Astrocyte (in vitro differentiated cells and primary cell): ENCODE results near the gene CCNB1. TPM values are rescaled to one million over a fixed set of nuclear protein-coding genes. Genes with fewer than 3 reads are reported as not detected.
"Not testable (repeated sequence)": the region's sequence is repeated elsewhere in the genome, so short reads cannot be mapped to it uniquely, and the experiment has no call there.

Experiments used
- DNase-seq: peaks from one replicate; pipeline ENCODE4 v3.0.0-alpha.2; 2010; ENCODE audit warnings: low read depth
- FAIRE-seq: peaks from 2 replicates; lab custom pipeline; 2011; peaks lifted over from hg19 to GRCh38; lab: Jason Lieb, UNC
- H2AFZ ChIP-seq: 2 replicates; pipeline ENCODE4 v1.6.0; 2012; ENCODE audit warnings: low read depth, low read length, inconsistent platforms
- H3K27ac ChIP-seq: 2 replicates; pipeline ENCODE4 v1.5.1; 2011; ENCODE audit warnings: low read depth, low read length, inconsistent platforms
- H3K27me3 ChIP-seq: 2 replicates; pipeline ENCODE4 v1.6.0; 2011; ENCODE audit warnings: low read length, inconsistent platforms; ENCODE audit not compliant: insufficient read depth
- H3K36me3 ChIP-seq: 2 replicates; pipeline ENCODE4 v1.5.1; 2011; ENCODE audit warnings: low read length, inconsistent platforms; ENCODE audit not compliant: insufficient read depth
- H3K4me1 ChIP-seq: 2 replicates; pipeline ENCODE4 v1.5.1; 2011; ENCODE audit warnings: low read length, inconsistent platforms; ENCODE audit not compliant: insufficient read depth
- H3K4me2 ChIP-seq: 2 replicates; pipeline ENCODE4 v1.6.0; 2012; ENCODE audit warnings: low read length, inconsistent platforms
- H3K4me3 ChIP-seq: 2 replicates; pipeline ENCODE4 v1.5.1; 2011; ENCODE audit warnings: low read depth, mild to moderate bottlenecking, low read length, inconsistent platforms; ENCODE audit not compliant: insufficient read depth
- H3K79me2 ChIP-seq: 2 replicates; pipeline ENCODE4 v1.6.0; 2012; ENCODE audit warnings: mild to moderate bottlenecking, low read length, inconsistent platforms; ENCODE audit not compliant: insufficient read depth
- H3K9ac ChIP-seq: 2 replicates; pipeline ENCODE4 v1.6.0; 2012; ENCODE audit warnings: mild to moderate bottlenecking, low read length, inconsistent platforms
- H3K9me3 ChIP-seq: 2 replicates; pipeline ENCODE4 v1.5.1; 2012; ENCODE audit warnings: low read depth, mild to moderate bottlenecking, low read length, inconsistent platforms; ENCODE audit not compliant: insufficient read depth
- H4K20me1 ChIP-seq: 2 replicates; pipeline ENCODE4 v1.6.0; 2012; ENCODE audit warnings: low read length, inconsistent platforms; ENCODE audit not compliant: insufficient read depth
- H3K27ac Mint-ChIP-seq: one replicate; pipeline ENCODE4 v1.8.0; 2021; ENCODE audit warnings: mild to moderate bottlenecking, mixed read lengths; ENCODE audit not compliant: unreplicated experiment
- H3K27me3 Mint-ChIP-seq: one replicate; pipeline ENCODE4 v1.8.0; 2021; ENCODE audit warnings: low read depth, mixed read lengths; ENCODE audit not compliant: unreplicated experiment
- H3K36me3 Mint-ChIP-seq: one replicate; pipeline ENCODE4 v1.8.0; 2021; ENCODE audit warnings: low read depth, mixed read lengths; ENCODE audit not compliant: unreplicated experiment
- H3K4me1 Mint-ChIP-seq: one replicate; pipeline ENCODE4 v1.8.0; 2021; ENCODE audit warnings: low read depth, mixed read lengths; ENCODE audit not compliant: unreplicated experiment
- H3K4me3 Mint-ChIP-seq: one replicate; pipeline ENCODE4 v1.8.0; 2021; ENCODE audit warnings: mild to moderate bottlenecking, moderate library complexity, mixed read lengths; ENCODE audit not compliant: unreplicated experiment
- H3K9me3 Mint-ChIP-seq: one replicate; pipeline ENCODE4 v1.8.0; 2021; ENCODE audit warnings: mild to moderate bottlenecking, mixed read lengths; ENCODE audit not compliant: unreplicated experiment
- CTCF ChIP-seq: IDR thresholded peaks from 2 replicates; pipeline ENCODE4 v1.5.1; 2011; ENCODE audit warnings: low read depth, mild to moderate bottlenecking, inconsistent platforms, low read length, moderate library complexity; ENCODE audit not compliant: insufficient read depth
- EZH2 ChIP-seq: IDR thresholded peaks from 2 replicates; pipeline ENCODE4 v1.6.1; 2012; ENCODE audit warnings: mild to moderate bottlenecking, low read length, inconsistent platforms; ENCODE audit not compliant: insufficient read depth
- total RNA-seq: library from RNA; stranded (reverse); gene quantifications from 2 replicates; pipeline ENCODE4 v1.2.1, GENCODE V29; 2021

Gene CCNB1
- total RNA-seq, 1 donor from 2014 or later: 49.8 TPM

- H3K4me3 ChIP-seq: peak overlapping the region; percentile 71
- H3K4me2 ChIP-seq: peak overlapping the region; percentile 89
- peaks cover 50% of the 10 kb centered on the region for H3K79me2 ChIP-seq
- H3K27me3 ChIP-seq: no peaks in the 10 kb centered on the region
- FAIRE-seq: no peak
- peaks cover 6% of the 10 kb centered on the region for H4K20me1 ChIP-seq
- Mint-ChIP-seq H3K9me3 (peaks cover 2% of the 10 kb centered on the region), H3K4me3 (peak overlapping the region; percentile 91), H3K36me3 (peaks cover 3% of the 10 kb centered on the region), H3K27me3 (no peaks in the 10 kb centered on the region), H3K27ac (peak overlapping the region; percentile 55), H3K4me1 (peaks cover 8% of the 10 kb centered on the region)
- peaks cover 8% of the 10 kb centered on the region for H3K4me1 ChIP-seq
- H3K9ac ChIP-seq: peak overlapping the region; percentile 83
- no peak for DNase-seq
- no peaks in the 10 kb centered on the region for H3K9me3 ChIP-seq
- H3K27ac ChIP-seq: peak overlapping the region; percentile 74
- no peak for TF ChIP-seq EZH2
- TF ChIP-seq CTCF: no peak
- peak overlapping the region; percentile 84 for H2AFZ ChIP-seq
- H3K36me3 ChIP-seq: peaks cover 14% of the 10 kb centered on the region
Observed at GRCh38 chr5:69167929-69168328, 979 bp downstream of the CCNB1 start.

- Histone ChIP-seq H3K9ac (no peak overlapping the region), H3K79me2 (peaks cover 57% of the 10 kb centered on the region), H3K36me3 (peaks cover 34% of the 10 kb centered on the region), H3K4me1 (peaks cover 8% of the 10 kb centered on the region), H3K4me2 (no peak overlapping the region), H4K20me1 (peaks cover 6% of the 10 kb centered on the region), H2AFZ (no peak overlapping the region), H3K9me3 (no peaks in the 10 kb centered on the region), H3K27ac (no peak overlapping the region), H3K27me3 (no peaks in the 10 kb centered on the region), H3K4me3 (no peak overlapping the region)
- TF ChIP-seq EZH2 (no peak), CTCF (no peak)
- peaks cover 2% of the 10 kb centered on the region for H3K9me3 Mint-ChIP-seq
- no peak for DNase-seq
- no peak overlapping the region for H3K27ac Mint-ChIP-seq
- H3K4me1 Mint-ChIP-seq: peaks cover 8% of the 10 kb centered on the region
- H3K27me3 Mint-ChIP-seq: no peaks in the 10 kb centered on the region
- peaks cover 6% of the 10 kb centered on the region for H3K36me3 Mint-ChIP-seq
- H3K4me3 Mint-ChIP-seq: no peak overlapping the region
- FAIRE-seq: no peak
Observed at GRCh38 chr5:69170495-69170894, 3.5 kb downstream of the CCNB1 start.

GRCh38 chr5:69170969-69171368, 4.0 kb downstream of the CCNB1 start:
- Mint-ChIP-seq H3K27ac (no peak overlapping the region), H3K4me1 (peaks cover 8% of the 10 kb centered on the region), H3K36me3 (peaks cover 6% of the 10 kb centered on the region), H3K27me3 (no peaks in the 10 kb centered on the region), H3K9me3 (no peaks in the 10 kb centered on the region), H3K4me3 (no peak overlapping the region)
- no peaks in the 10 kb centered on the region for H3K27me3 ChIP-seq
- DNase-seq: no peak
- H3K4me2 ChIP-seq: peak overlapping the region; percentile 17
- FAIRE-seq: no peak
- peaks cover 57% of the 10 kb centered on the region for H3K79me2 ChIP-seq
- no peak overlapping the region for H2AFZ ChIP-seq
- H3K9ac ChIP-seq: no peak overlapping the region
- H3K4me3 ChIP-seq: no peak overlapping the region
- peaks cover 6% of the 10 kb centered on the region for H4K20me1 ChIP-seq
- peaks cover 8% of the 10 kb centered on the region for H3K4me1 ChIP-seq
- H3K27ac ChIP-seq: no peak overlapping the region
- H3K36me3 ChIP-seq: peaks cover 34% of the 10 kb centered on the region
- no peak for TF ChIP-seq EZH2
- TF ChIP-seq CTCF: no peak
- H3K9me3 ChIP-seq: no peaks in the 10 kb centered on the region

GRCh38 chr5:69181659-69182293, 14.8 kb downstream of the CCNB1 start:
- H3K27ac Mint-ChIP-seq, DNase-seq, H3K4me3 Mint-ChIP-seq: not testable (repeated sequence)

More at GRCh38 chr5:69181659-69182293, 14.8 kb downstream of the CCNB1 start:
- not testable (repeated sequence) for H3K9me3 ChIP-seq, FAIRE-seq, H3K36me3 ChIP-seq, H3K4me2 ChIP-seq, H3K27ac ChIP-seq, H3K4me1 Mint-ChIP-seq, H3K4me1 ChIP-seq, H3K4me3 ChIP-seq, H3K9ac ChIP-seq, H4K20me1 ChIP-seq, H3K27me3 Mint-ChIP-seq, H3K9me3 Mint-ChIP-seq, H3K36me3 Mint-ChIP-seq, H2AFZ ChIP-seq, H3K79me2 ChIP-seq, H3K27me3 ChIP-seq
